ENCODE data around the gene TMEM131.
"Not testable (repeated sequence)": the region's sequence is repeated elsewhere in the genome, so short reads cannot be mapped to it uniquely, and the experiment has no call there.

TMEM131 gene

GRCh38 chr2:97869722-97870346, 125.9 kb downstream of the TMEM131 start:
- no peak overlapping the region for H3K4me3 ChIP-seq (replicated peaks; ENCODE audit: low read depth, low read length)
- TF ChIP-seq CTCF (IDR thresholded peaks at IDR 0.05; ENCODE audit: low read length, missing control alignments), result no peak
- no peak for DNase-seq (ENCODE audit: low read depth)

- peak; percentile 92 for DNase-seq (ENCODE audit: low read depth)
- no peak for TF ChIP-seq CTCF (IDR thresholded peaks at IDR 0.05; ENCODE audit: low read length, missing control alignments)
- no peak overlapping the region for H3K4me3 ChIP-seq (replicated peaks; ENCODE audit: low read depth, low read length)
Observed at GRCh38 chr2:97868986-97869721, 126.6 kb downstream of the TMEM131 start.

GRCh38 chr2:97863829-97864228, 131.9 kb downstream of the TMEM131 start:
- no peak for DNase-seq (ENCODE audit: low read depth)
- no peak overlapping the region for H3K4me3 ChIP-seq (replicated peaks; ENCODE audit: low read depth, low read length)
- no peak for TF ChIP-seq CTCF (IDR thresholded peaks at IDR 0.05; ENCODE audit: low read length, missing control alignments)

- no peak for TF ChIP-seq CTCF (IDR thresholded peaks at IDR 0.05; ENCODE audit: low read length, missing control alignments)
- DNase-seq (ENCODE audit: low read depth), result no peak
Observed at GRCh38 chr2:97861177-97861576, 134.6 kb downstream of the TMEM131 start.

GRCh38 chr2:97858442-97858841, 137.3 kb downstream of the TMEM131 start:
- TF ChIP-seq CTCF (IDR thresholded peaks at IDR 0.05; ENCODE audit: low read length, missing control alignments), result no peak
- no peak overlapping the region for H3K4me3 ChIP-seq (replicated peaks; ENCODE audit: low read depth, low read length)
- no peak for DNase-seq (ENCODE audit: low read depth)

More at GRCh38 chr2:97861177-97861576, 134.6 kb downstream of the TMEM131 start:
- H3K4me3 ChIP-seq (replicated peaks; ENCODE audit: low read depth, low read length), result no peak overlapping the region

- TF ChIP-seq CTCF (IDR thresholded peaks at IDR 0.05; ENCODE audit: low read length, missing control alignments), result no peak
- no peak for DNase-seq (ENCODE audit: low read depth)
- no peak overlapping the region for H3K4me3 ChIP-seq (replicated peaks; ENCODE audit: low read depth, low read length)
Observed at GRCh38 chr2:97857553-97857952, 138.2 kb downstream of the TMEM131 start.

GRCh38 chr2:97853057-97853456, 142.7 kb downstream of the TMEM131 start:
- DNase-seq (ENCODE audit: low read depth), result peak; percentile 10

More at GRCh38 chr2:97853057-97853456, 142.7 kb downstream of the TMEM131 start:
- H3K4me3 ChIP-seq (replicated peaks; ENCODE audit: low read depth, low read length), result not testable (repeated sequence)

All from fibroblast of pulmonary artery (primary cell).